ENCODE data around the gene SEPTIN7.

The SEPTIN7 gene

DNA sequence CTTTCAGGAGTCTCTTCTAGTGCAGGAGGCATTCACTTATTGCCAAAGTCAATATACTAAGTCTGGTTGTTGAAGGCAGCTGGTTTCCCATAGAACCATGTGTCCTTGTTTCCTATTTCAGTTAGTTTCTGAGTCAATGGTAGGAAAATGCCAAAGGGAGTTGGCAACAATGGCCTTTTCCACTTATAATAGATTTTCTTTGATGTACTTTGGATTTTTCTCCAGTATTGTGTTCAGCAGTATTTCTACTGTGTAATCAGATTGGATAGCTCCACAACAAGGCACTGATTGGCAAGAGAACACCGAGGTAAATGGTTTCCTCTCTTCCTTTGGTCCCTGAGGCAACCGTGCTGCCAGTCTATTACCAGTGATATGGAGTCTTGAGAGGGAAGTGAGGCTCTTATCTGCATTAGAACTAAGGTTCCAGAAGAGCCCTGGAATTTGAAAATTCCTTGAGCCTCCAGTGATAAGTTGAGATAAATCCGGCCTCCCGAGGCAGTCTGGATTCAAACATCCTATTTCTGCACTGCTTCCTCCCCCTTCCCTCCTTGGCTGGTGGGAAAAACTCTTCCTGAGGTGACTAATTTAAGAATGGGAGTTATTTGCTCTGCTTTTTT, 7.9 kb upstream of the SEPTIN7 start:
- H3K36me3 ChIP-seq (ENCODE audit: insufficient read depth, low read depth, low read length): no peaks in the 10 kb centered on the region
- no peaks in the 10 kb centered on the region for H3K27me3 ChIP-seq (ENCODE audit: insufficient read depth, low read length)
- no peaks in the 10 kb centered on the region for H3K9me3 ChIP-seq (ENCODE audit: insufficient read depth, low read depth, low read length)
- H3K4me3 ChIP-seq (ENCODE audit: low read length): no peak overlapping the region
- no peaks in the 10 kb centered on the region for H3K4me1 ChIP-seq (ENCODE audit: insufficient read depth, low read length)
- H3K27ac ChIP-seq (ENCODE audit: low read length): no peak overlapping the region
- no peak overlapping the region for H3K9ac ChIP-seq (ENCODE audit: low read depth, low read length)

DNA sequence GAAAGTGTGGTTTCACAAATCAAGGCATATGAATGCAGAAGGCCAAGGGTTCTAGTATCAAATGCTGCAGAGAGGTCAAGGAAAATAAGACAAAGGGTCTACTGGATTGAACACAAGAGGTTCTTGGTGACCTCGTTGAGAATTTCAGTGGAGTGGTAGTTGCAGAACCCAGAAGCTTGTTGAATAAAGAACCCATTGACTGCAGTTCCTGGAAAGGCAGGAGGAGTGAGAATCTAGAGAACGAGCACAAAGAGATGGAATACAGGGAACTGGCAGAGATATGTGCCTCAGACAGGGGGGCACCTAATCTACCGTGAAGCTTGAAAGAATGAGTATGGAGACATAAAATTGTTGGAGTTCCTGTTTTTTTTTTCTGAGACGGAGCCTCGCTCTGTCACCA, 3.5 kb upstream of the SEPTIN7 start:
- peaks cover 5% of the 10 kb centered on the region; the same call in 1 of the 2 replicates for H3K4me1 ChIP-seq (ENCODE audit: insufficient read depth, low read length)
- H3K27ac ChIP-seq (ENCODE audit: low read length): no peak overlapping the region
- H3K9me3 ChIP-seq (ENCODE audit: insufficient read depth, low read depth, low read length): no peaks in the 10 kb centered on the region
- H3K9ac ChIP-seq (ENCODE audit: low read depth, low read length): no peak overlapping the region
- no peaks in the 10 kb centered on the region for H3K36me3 ChIP-seq (ENCODE audit: insufficient read depth, low read depth, low read length)
- no peaks in the 10 kb centered on the region for H3K27me3 ChIP-seq (ENCODE audit: insufficient read depth, low read length)
- no peak overlapping the region for H3K4me3 ChIP-seq (ENCODE audit: low read length)

GRCh38 chr7:35799846-35800717, 775 bp upstream of the SEPTIN7 start:
- no peaks in the 10 kb centered on the region for H3K36me3 ChIP-seq (ENCODE audit: insufficient read depth, low read depth, low read length)
- peaks cover 20% of the 10 kb centered on the region for H3K4me1 ChIP-seq (ENCODE audit: insufficient read depth, low read length)
- peak overlapping the region; percentile 98 for H3K27ac ChIP-seq (ENCODE audit: low read length)
- H3K9ac ChIP-seq (ENCODE audit: low read depth, low read length): peak overlapping the region; percentile 99
- peak overlapping the region; percentile 80 for H3K4me3 ChIP-seq (ENCODE audit: low read length)
- no peaks in the 10 kb centered on the region for H3K27me3 ChIP-seq (ENCODE audit: insufficient read depth, low read length)
- no peaks in the 10 kb centered on the region; the same call in 1 of the 2 replicates for H3K9me3 ChIP-seq (ENCODE audit: insufficient read depth, low read depth, low read length)

GRCh38 chr7:35801392-35802101, 690 bp downstream of the SEPTIN7 start:
- Histone ChIP-seq H3K27me3 (ENCODE audit: insufficient read depth, low read length) (no peaks in the 10 kb centered on the region), H3K9ac (ENCODE audit: low read depth, low read length) (peak overlapping the region; percentile 99), H3K36me3 (ENCODE audit: insufficient read depth, low read depth, low read length) (no peaks in the 10 kb centered on the region), H3K9me3 (ENCODE audit: insufficient read depth, low read depth, low read length) (no peaks in the 10 kb centered on the region; the same call in 1 of the 2 replicates), H3K27ac (ENCODE audit: low read length) (peak overlapping the region; percentile 54), H3K4me1 (ENCODE audit: insufficient read depth, low read length) (peaks cover 20% of the 10 kb centered on the region), H3K4me3 (ENCODE audit: low read length) (peak overlapping the region; percentile 80)

GRCh38 chr7:35802102-35802466, 1.2 kb downstream of the SEPTIN7 start:
- H3K4me1 ChIP-seq (ENCODE audit: insufficient read depth, low read length): peaks cover 20% of the 10 kb centered on the region
- H3K9me3 ChIP-seq (ENCODE audit: insufficient read depth, low read depth, low read length): no peaks in the 10 kb centered on the region; the same call in 1 of the 2 replicates
- H3K27me3 ChIP-seq (ENCODE audit: insufficient read depth, low read length): no peaks in the 10 kb centered on the region
- peak overlapping the region; percentile 80 for H3K4me3 ChIP-seq (ENCODE audit: low read length)
- H3K9ac ChIP-seq (ENCODE audit: low read depth, low read length): peak overlapping the region; percentile 99
- no peak overlapping the region for H3K27ac ChIP-seq (ENCODE audit: low read length)
- H3K36me3 ChIP-seq (ENCODE audit: insufficient read depth, low read depth, low read length): no peaks in the 10 kb centered on the region

DNA sequence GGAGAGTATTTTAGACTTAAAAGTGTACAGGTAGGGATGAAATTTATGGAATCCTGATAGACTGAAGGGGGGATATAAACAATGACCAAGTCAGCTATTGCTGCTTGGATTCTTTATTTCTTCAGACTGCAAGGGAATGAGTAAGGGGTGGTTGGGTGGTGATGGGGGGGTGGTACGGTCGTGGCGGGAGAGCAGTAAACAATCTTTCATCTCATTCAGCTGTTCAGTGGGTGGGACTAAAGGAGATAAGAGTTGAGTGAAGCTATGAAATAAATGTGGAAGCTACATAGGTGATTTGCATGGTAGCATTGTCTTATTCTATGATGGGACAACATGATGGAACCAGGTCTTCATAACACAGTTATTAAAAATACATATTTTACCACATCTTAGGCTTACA, 1.8 kb downstream of the SEPTIN7 start:
- Histone ChIP-seq H3K27me3 (ENCODE audit: insufficient read depth, low read length) (no peaks in the 10 kb centered on the region), H3K4me1 (ENCODE audit: insufficient read depth, low read length) (peaks cover 20% of the 10 kb centered on the region), H3K27ac (ENCODE audit: low read length) (no peak overlapping the region), H3K9ac (ENCODE audit: low read depth, low read length) (peak overlapping the region; percentile 99; the same call in 1 of the 2 replicates), H3K36me3 (ENCODE audit: insufficient read depth, low read depth, low read length) (no peaks in the 10 kb centered on the region), H3K4me3 (ENCODE audit: low read length) (peak overlapping the region; percentile 80), H3K9me3 (ENCODE audit: insufficient read depth, low read depth, low read length) (no peaks in the 10 kb centered on the region; the same call in 1 of the 2 replicates)

DNA sequence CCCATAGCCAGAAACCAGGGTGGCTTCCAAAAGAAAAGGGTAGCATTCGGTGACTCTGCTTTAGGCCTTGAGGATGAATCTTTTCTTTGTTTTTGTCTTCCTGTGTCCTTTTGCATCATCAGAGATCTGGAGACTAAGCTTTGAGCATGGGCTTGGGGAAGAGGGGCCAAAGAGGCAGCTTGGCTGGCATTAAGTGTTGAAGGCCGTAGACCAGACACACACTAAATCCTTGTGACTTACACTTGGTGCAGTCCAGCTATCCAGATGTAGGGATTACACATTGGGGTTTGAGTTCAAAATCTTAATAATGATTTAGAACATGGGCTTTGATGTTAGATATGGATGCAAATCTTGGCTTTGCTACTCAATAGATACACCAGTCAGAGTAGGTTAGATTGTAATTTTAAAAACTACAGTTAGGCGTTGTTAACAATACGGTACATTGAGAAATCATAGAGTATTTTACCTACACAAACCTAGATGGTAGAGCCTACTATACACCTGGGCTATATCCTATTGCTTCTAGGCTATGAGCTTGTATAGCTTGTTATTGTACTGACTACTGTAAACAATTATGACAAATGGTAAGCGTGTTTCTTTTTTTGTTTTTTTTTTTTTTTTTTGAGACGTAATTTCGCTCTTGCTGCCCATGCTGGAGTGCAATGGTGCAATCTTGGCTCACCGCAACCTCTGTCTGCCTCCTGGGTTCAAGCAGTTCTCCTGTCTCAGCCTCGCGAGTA, 3.5 kb downstream of the SEPTIN7 start:
- Histone ChIP-seq H3K4me1 (ENCODE audit: insufficient read depth, low read length) (peaks cover 19% of the 10 kb centered on the region), H3K36me3 (ENCODE audit: insufficient read depth, low read depth, low read length) (no peaks in the 10 kb centered on the region), H3K9me3 (ENCODE audit: insufficient read depth, low read depth, low read length) (no peaks in the 10 kb centered on the region; the same call in 1 of the 2 replicates), H3K4me3 (ENCODE audit: low read length) (no peak overlapping the region), H3K27me3 (ENCODE audit: insufficient read depth, low read length) (no peaks in the 10 kb centered on the region), H3K9ac (ENCODE audit: low read depth, low read length) (peak overlapping the region; percentile 5; the same call in 1 of the 2 replicates), H3K27ac (ENCODE audit: low read length) (no peak overlapping the region)

DNA sequence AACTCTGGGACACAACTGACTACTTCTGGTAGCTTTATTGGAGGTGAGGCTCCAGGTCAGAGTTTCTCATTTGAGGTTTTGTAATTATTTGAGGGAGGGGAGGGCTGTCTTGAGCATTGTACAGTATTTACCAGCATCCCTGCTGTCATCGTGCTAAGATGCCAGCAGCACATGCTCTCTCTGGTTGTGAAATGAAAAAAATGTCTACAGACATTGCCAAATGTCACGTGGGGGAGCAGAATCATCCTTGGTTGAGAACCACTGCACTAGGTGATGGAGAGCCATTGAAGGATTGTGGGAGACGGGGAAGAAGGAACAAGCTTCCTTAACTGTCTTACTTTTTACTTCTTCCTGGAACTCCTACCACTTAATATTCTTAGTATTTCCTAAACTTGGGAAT, 5.0 kb downstream of the SEPTIN7 start:
- H3K4me3 ChIP-seq (ENCODE audit: low read length): no peak overlapping the region
- H3K4me1 ChIP-seq (ENCODE audit: insufficient read depth, low read length): peaks cover 15% of the 10 kb centered on the region
- no peaks in the 10 kb centered on the region for H3K27me3 ChIP-seq (ENCODE audit: insufficient read depth, low read length)
- no peak overlapping the region for H3K27ac ChIP-seq (ENCODE audit: low read length)
- no peaks in the 10 kb centered on the region for H3K36me3 ChIP-seq (ENCODE audit: insufficient read depth, low read depth, low read length)
- H3K9me3 ChIP-seq (ENCODE audit: insufficient read depth, low read depth, low read length): no peaks in the 10 kb centered on the region; the same call in 1 of the 2 replicates
- no peak overlapping the region for H3K9ac ChIP-seq (ENCODE audit: low read depth, low read length)

- Histone ChIP-seq H3K9ac (ENCODE audit: low read depth, low read length) (no peak overlapping the region), H3K4me3 (ENCODE audit: low read length) (no peak overlapping the region), H3K9me3 (ENCODE audit: insufficient read depth, low read depth, low read length) (peaks cover 2% of the 10 kb centered on the region; the same call in 1 of the 2 replicates), H3K4me1 (ENCODE audit: insufficient read depth, low read length) (peaks cover 18% of the 10 kb centered on the region), H3K27ac (ENCODE audit: low read length) (no peak overlapping the region), H3K36me3 (ENCODE audit: insufficient read depth, low read depth, low read length) (no peaks in the 10 kb centered on the region), H3K27me3 (ENCODE audit: insufficient read depth, low read length) (no peaks in the 10 kb centered on the region)
Observed at GRCh38 chr7:35816514-35816913, 15.7 kb downstream of the SEPTIN7 start.

- Histone ChIP-seq H3K27ac (ENCODE audit: low read length) (no peak overlapping the region), H3K36me3 (ENCODE audit: insufficient read depth, low read depth, low read length) (no peaks in the 10 kb centered on the region), H3K9me3 (ENCODE audit: insufficient read depth, low read depth, low read length) (peaks cover 4% of the 10 kb centered on the region; the same call in 1 of the 2 replicates), H3K4me1 (ENCODE audit: insufficient read depth, low read length) (peaks cover 18% of the 10 kb centered on the region), H3K9ac (ENCODE audit: low read depth, low read length) (no peak overlapping the region), H3K4me3 (ENCODE audit: low read length) (no peak overlapping the region), H3K27me3 (ENCODE audit: insufficient read depth, low read length) (no peaks in the 10 kb centered on the region)
Observed at GRCh38 chr7:35817181-35817580, 16.3 kb downstream of the SEPTIN7 start.

DNA sequence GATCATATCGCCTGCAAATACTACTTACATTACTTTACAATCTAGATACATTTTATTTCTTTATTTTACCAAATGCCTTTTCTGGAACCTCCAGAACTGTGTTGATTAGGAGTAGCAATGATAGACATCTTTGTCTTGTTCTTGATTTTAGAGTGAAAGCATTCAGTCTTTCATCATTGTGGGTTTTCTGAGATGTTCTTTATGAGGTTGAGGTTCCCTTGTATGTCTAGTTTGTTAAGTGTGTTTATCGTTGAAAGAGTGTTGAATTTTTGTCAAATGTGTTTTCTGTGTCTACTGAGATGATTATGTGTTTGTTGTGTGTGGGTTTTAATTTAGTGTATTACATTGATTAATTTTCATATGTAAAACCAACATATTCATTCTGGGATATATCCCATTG, 17.1 kb downstream of the SEPTIN7 start:
- peaks cover 4% of the 10 kb centered on the region; the same call in 1 of the 2 replicates for H3K9me3 ChIP-seq (ENCODE audit: insufficient read depth, low read depth, low read length)
- no peaks in the 10 kb centered on the region for H3K27me3 ChIP-seq (ENCODE audit: insufficient read depth, low read length)
- no peak overlapping the region for H3K27ac ChIP-seq (ENCODE audit: low read length)
- H3K4me1 ChIP-seq (ENCODE audit: insufficient read depth, low read length): peaks cover 18% of the 10 kb centered on the region
- no peaks in the 10 kb centered on the region for H3K36me3 ChIP-seq (ENCODE audit: insufficient read depth, low read depth, low read length)
- H3K4me3 ChIP-seq (ENCODE audit: low read length): no peak overlapping the region
- H3K9ac ChIP-seq (ENCODE audit: low read depth, low read length): no peak overlapping the region
